BLaER1 treated with 17β-estradiol and CSF1 and Interleukin-3, amounts not matched to agents 10 nM and 100 nM (cell line): ENCODE measurements around the gene GGTLC3.
"Not testable (repeated sequence)": the region's sequence is repeated elsewhere in the genome, so short reads cannot be mapped to it uniquely, and the experiment has no call there.

ENCODE experiments used
- H3K27ac ChIP-seq, 11 experiments: shearing (Covaris generic); formaldehyde crosslinking; 2 replicates each; pipeline ENCODE4 v1.8.1; 2022
- H3K27me3 ChIP-seq, 11 experiments: shearing (Covaris generic); formaldehyde crosslinking; 2 replicates each; pipeline ENCODE4 v1.8.1; 2022
- H3K36me3 ChIP-seq, 11 experiments: shearing (Covaris generic); formaldehyde crosslinking; 2 replicates each; pipeline ENCODE4 v1.8.1; 2022
- H3K4me1 ChIP-seq, 10 experiments: shearing (Covaris generic); formaldehyde crosslinking; 2 replicates each; pipeline ENCODE4 v1.8.1; 2022
- H3K4me2 ChIP-seq, 11 experiments: shearing (Covaris generic); formaldehyde crosslinking; 2 replicates each; pipeline ENCODE4 v1.8.1; 2022
- H3K4me3 ChIP-seq, 10 experiments: shearing (Covaris generic); formaldehyde crosslinking; 2 replicates each; pipeline ENCODE4 v1.8.1; 2022
- H3K9ac ChIP-seq, 11 experiments: shearing (Covaris generic); formaldehyde crosslinking; 2 replicates each; pipeline ENCODE4 v1.8.1; 2022
- H3K9me3 ChIP-seq, 11 experiments: shearing (Covaris generic); formaldehyde crosslinking; replicated peaks in 1 of 11; 2 replicates each; pipeline ENCODE4 v1.8.1; 2022
- H4K20me1 ChIP-seq, 11 experiments: shearing (Covaris generic); formaldehyde crosslinking; 2 replicates each; pipeline ENCODE4 v1.8.1; 2022

The GGTLC3 gene

GRCh38 chr22:18518061-18518460 is at the start of gene GGTLC3:
GGTLC3 (minus strand) TSS chr22:18518161; CDS start chr22:18517897, 264 bp downstream.
- H4K20me1 ChIP-seq, H3K27ac ChIP-seq, H3K36me3 ChIP-seq, H3K4me1 ChIP-seq, H3K9me3 ChIP-seq, H3K9ac ChIP-seq, H3K27me3 ChIP-seq, H3K4me2 ChIP-seq, H3K4me3 ChIP-seq: not testable (repeated sequence)

DNA sequence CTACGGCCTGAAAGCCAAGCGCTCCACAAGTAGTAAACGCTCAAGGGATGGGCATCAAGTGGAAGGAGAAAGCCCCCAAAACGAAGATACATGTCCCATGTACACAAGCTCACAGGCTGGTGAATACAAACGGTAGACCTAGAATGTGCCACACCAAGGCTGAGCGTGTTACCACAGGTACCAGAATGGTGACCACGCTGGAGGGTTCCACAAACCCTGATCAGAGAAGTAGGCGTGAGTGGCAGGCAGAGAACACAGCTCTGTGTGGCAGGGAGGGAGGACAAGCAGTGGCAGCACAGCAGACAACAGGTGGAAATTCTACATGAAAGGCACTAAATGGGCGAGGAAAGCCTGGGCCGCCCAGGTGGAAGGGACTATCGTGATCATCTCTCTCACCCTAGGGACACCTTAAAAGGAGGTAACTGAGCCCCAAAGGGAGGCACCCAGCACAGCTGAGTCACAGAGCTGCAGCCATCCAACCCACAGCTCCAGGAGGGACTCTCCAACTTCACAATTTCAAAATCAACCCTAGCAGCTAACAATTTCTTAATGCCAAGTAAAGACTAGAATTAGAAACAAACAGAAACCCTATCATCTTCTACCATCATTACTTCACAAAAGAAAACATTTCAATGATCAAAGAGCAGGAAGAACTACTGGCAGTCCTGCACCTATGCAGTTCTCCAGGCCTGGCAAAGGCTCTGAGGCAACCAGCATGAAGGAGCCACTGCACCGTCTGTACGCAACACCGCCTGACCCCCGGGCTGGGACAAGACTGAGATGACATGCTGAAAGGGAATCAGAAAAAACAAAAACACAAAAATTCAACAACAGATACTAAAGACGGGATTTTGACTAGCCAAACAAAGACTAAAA is 42.4 kb upstream of the GGTLC3 start:
- not testable (repeated sequence) for H3K9ac ChIP-seq, H3K4me3 ChIP-seq, H4K20me1 ChIP-seq, H3K4me1 ChIP-seq, H3K4me2 ChIP-seq, H3K27me3 ChIP-seq, H3K36me3 ChIP-seq, H3K27ac ChIP-seq, H3K9me3 ChIP-seq

GRCh38 chr22:18558939-18559338 is 41.0 kb upstream of the GGTLC3 start:
- H3K4me3 ChIP-seq, H3K36me3 ChIP-seq: not testable (repeated sequence)

DNA sequence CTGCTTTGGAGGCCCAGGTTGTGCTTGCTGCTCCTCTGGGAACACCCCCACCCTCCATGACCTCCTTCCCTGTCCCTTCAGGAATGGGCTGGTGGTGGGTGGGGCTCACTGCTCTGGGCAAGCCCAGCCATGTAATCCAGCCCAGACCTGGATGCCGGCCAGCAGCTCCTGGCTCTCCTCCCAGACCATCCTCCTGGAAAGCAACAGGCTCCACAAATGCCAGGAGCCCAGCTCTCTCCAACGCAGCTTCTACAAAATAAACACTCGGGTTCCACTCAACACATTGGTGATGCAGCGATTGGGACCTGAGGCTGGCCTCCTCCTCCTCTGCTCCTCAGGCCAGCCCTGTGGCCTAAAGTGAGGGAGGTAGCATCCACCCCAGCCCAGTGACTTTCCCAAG is 40.6 kb upstream of the GGTLC3 start:
- not testable (repeated sequence) for H4K20me1 ChIP-seq, H3K27me3 ChIP-seq, H3K4me1 ChIP-seq, H3K27ac ChIP-seq, H3K9me3 ChIP-seq, H3K4me2 ChIP-seq, H3K4me3 ChIP-seq, H3K36me3 ChIP-seq, H3K9ac ChIP-seq

More at GRCh38 chr22:18558939-18559338, 41.0 kb upstream of the GGTLC3 start:
- not testable (repeated sequence) for H3K4me2 ChIP-seq, H4K20me1 ChIP-seq, H3K9ac ChIP-seq, H3K27ac ChIP-seq, H3K27me3 ChIP-seq, H3K4me1 ChIP-seq, H3K9me3 ChIP-seq

DNA sequence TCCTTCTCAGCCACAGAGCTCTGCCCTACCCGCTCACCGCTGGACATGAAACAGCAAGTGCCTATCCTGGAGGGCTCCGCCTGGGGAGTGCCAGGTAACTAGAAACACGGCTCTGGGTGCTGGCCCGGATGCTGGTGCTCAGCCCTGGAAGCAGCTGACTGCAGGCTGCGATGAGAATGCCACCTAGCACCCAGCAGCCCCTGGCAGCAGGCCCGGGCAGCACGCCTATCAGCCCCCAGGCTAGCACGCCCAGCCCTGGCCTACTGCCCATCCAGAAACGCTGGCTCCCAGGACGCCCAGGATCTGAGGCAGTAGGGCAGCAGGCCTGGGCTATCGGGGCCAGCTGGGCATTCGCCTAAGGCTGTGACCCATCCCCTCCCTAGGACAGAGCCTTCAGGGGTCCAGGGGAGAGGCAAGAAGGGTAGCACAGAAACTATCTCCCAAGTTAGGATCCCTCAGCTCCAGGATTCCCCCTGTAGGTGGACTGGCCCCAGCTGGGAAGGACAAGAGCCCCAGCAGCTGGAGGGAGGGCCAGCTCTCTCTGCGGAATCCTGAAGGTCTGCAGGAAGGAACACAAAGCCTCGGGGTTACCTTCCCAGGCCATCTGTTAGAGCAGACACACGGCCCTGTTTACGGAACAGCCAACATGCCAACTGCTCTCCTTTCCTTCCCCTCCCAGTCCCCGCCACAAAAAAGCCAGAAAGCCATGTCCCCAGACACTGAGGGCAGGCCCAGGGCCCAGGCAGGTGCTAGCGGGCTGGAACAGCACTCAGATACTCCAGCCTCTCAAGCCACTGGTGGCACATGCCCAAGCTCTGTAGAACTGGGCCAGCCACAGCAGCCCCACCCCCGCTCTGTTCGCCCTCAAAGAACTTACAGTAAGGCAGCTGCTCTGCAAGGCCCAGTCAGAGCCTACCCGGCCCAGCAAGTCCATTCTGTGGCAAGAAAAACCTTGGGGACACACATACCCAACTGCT is 36.6 kb upstream of the GGTLC3 start:
- not testable (repeated sequence) for H3K9ac ChIP-seq, H3K9me3 ChIP-seq, H3K4me1 ChIP-seq, H3K4me2 ChIP-seq, H3K27ac ChIP-seq, H3K27me3 ChIP-seq, H4K20me1 ChIP-seq, H3K4me3 ChIP-seq, H3K36me3 ChIP-seq

DNA sequence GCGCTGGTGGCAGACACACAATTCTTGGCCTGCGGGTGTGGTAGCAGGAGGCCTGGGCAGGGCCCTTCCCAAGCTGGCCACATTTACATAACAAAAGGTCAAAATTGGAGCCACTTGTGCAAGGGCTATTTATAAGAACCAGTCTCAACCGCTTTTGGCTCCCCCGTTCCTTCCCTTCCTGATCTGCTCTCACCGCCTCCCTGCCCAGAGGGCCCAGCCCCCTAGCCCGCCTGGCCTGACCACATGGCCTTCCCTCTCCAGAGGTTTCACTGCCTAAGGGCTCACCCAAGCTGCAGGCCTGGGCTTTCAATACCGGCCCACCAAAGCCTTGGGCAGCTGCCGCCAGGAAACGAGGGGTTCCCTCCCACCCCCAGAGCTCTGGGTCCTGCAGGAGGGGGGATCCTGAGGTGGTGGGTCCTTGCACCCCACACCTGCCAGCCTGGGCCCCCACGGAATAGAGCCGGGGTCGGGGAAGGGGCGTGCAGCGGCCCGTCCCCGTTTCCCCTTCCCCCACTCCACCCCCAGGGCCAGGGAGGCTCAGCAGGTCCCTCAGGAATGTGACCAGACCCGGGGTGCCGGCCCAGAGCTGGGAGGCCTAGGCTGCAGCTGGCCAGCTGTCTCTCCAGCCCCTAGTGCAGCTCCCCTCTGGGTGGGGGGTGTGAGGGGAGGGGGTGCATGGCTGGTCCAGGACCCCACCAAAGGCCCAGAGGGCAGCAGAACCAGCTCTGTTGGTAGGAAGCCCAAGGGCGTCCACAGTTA is 35.1 kb upstream of the GGTLC3 start:
- not testable (repeated sequence) for H3K27me3 ChIP-seq, H3K4me3 ChIP-seq, H4K20me1 ChIP-seq, H3K27ac ChIP-seq, H3K36me3 ChIP-seq, H3K9me3 ChIP-seq, H3K4me1 ChIP-seq, H3K4me2 ChIP-seq, H3K9ac ChIP-seq

DNA sequence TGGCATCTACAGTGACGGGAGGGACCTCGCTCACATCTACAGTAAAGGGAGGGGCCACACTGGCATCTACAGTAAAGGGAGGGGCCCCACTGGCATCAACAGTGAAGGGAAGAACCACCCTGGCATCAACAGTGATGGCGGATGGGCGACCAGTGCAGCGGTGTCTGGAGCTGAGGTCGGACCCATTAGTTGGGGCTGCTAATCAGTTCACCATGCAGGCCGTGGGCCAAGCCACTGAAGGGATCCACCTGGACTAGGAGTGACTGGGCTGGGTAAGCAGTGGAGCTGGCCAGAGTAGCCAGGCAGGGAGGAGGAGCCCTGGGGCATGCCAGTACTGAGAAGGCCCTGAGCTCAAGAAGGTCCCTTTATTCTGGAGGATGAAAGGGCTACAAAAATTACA is 33.1 kb upstream of the GGTLC3 start:
- H3K4me2 ChIP-seq, H3K27ac ChIP-seq, H3K36me3 ChIP-seq, H3K4me1 ChIP-seq, H3K4me3 ChIP-seq, H3K9ac ChIP-seq, H3K27me3 ChIP-seq, H3K9me3 ChIP-seq, H4K20me1 ChIP-seq: not testable (repeated sequence)

- not testable (repeated sequence) for H4K20me1 ChIP-seq, H3K9me3 ChIP-seq, H3K4me2 ChIP-seq, H3K4me3 ChIP-seq, H3K36me3 ChIP-seq, H3K4me1 ChIP-seq, H3K27ac ChIP-seq, H3K27me3 ChIP-seq, H3K9ac ChIP-seq
Measured at GRCh38 chr22:18549458-18550179, 31.7 kb upstream of the GGTLC3 start.

- not testable (repeated sequence) for H3K9ac ChIP-seq, H3K4me2 ChIP-seq, H3K4me1 ChIP-seq, H3K36me3 ChIP-seq, H3K9me3 ChIP-seq, H3K4me3 ChIP-seq, H3K27ac ChIP-seq, H4K20me1 ChIP-seq, H3K27me3 ChIP-seq
Measured at GRCh38 chr22:18544615-18545014, 26.7 kb upstream of the GGTLC3 start.

GRCh38 chr22:18543400-18543799 is 25.4 kb upstream of the GGTLC3 start:
- H4K20me1 ChIP-seq, H3K9ac ChIP-seq, H3K4me2 ChIP-seq, H3K4me1 ChIP-seq, H3K4me3 ChIP-seq, H3K27ac ChIP-seq, H3K27me3 ChIP-seq, H3K36me3 ChIP-seq, H3K9me3 ChIP-seq: not testable (repeated sequence)

- H3K9me3 ChIP-seq, H3K27ac ChIP-seq, H3K4me3 ChIP-seq, H3K4me2 ChIP-seq, H3K4me1 ChIP-seq, H3K36me3 ChIP-seq, H3K9ac ChIP-seq, H4K20me1 ChIP-seq, H3K27me3 ChIP-seq: not testable (repeated sequence)
Measured at GRCh38 chr22:18539994-18540393, 22.0 kb upstream of the GGTLC3 start.

DNA sequence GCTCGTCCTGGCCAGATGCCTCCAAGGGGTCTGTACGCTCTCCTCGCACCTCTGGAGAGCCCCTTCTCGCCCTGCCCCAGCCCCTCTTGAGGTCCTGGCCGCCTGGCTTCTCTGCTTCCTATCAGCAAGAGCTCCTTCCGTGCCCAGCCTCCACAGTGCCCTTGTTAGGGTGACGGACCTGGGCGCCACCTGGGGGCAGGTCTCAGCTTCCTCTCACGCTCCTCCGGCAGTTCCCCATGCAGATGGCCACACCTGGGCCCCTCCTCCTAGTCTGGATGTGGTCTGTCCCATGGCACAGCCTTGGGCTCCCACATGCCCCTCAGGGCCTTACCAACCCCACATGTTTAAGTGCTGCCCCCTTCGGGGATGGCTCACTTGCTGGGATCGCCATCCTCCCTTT is 16.4 kb upstream of the GGTLC3 start:
- H3K36me3 ChIP-seq, H3K9ac ChIP-seq, H3K27ac ChIP-seq, H3K9me3 ChIP-seq, H3K4me2 ChIP-seq, H3K27me3 ChIP-seq, H3K4me3 ChIP-seq, H4K20me1 ChIP-seq, H3K4me1 ChIP-seq: not testable (repeated sequence)

- not testable (repeated sequence) for H3K4me2 ChIP-seq, H3K9me3 ChIP-seq, H3K27me3 ChIP-seq, H3K27ac ChIP-seq, H3K36me3 ChIP-seq, H4K20me1 ChIP-seq, H3K9ac ChIP-seq, H3K4me3 ChIP-seq, H3K4me1 ChIP-seq
Measured at GRCh38 chr22:18533633-18534032, 15.7 kb upstream of the GGTLC3 start.
